Smooth muscle cell (in vitro differentiated cells): ENCODE results near the gene C6orf89. TPM values are rescaled to one million over a fixed set of nuclear protein-coding genes. Genes with fewer than 3 reads are reported as not detected.

ENCODE experiments used
- DNase-seq: peaks from one replicate; lab custom pipeline; 2025; ENCODE audit not compliant: unreplicated experiment; lab: John Stamatoyannopoulos, UW
- H2AFZ ChIP-seq: fragments of 200-600 bp; sonication (generic); 2 replicates; pipeline ENCODE4 v1.6.0; 2016; ENCODE audit warnings: antibody characterized with exemption, low read depth, mild to moderate bottlenecking
- H3F3A ChIP-seq: fragments of 200-600 bp; sonication (generic); 2 replicates; pipeline ENCODE4 v1.6.0; 2017; ENCODE audit warnings: antibody characterized with exemption, low read depth
- H3K27ac ChIP-seq: fragments of 200-600 bp; sonication (generic); 2 replicates; pipeline ENCODE4 v1.5.1; 2016; ENCODE audit warnings: low read depth, mild to moderate bottlenecking
- H3K27me3 ChIP-seq: fragments of 200-600 bp; sonication (generic); 2 replicates; pipeline ENCODE4 v1.6.1; 2016; ENCODE audit warnings: low read depth, mild to moderate bottlenecking
- H3K36me3 ChIP-seq: fragments of 200-600 bp; sonication (generic); 2 replicates; pipeline ENCODE4 v1.5.1; 2016; ENCODE audit warnings: low read depth
- H3K4me1 ChIP-seq: fragments of 200-600 bp; sonication (generic); 2 replicates; pipeline ENCODE4 v1.5.1; 2016; ENCODE audit warnings: low read depth
- H3K4me2 ChIP-seq: fragments of 200-600 bp; sonication (generic); 2 replicates; pipeline ENCODE4 v1.6.0; 2016; ENCODE audit warnings: mild to moderate bottlenecking
- H3K4me3 ChIP-seq: fragments of 200-600 bp; sonication (generic); 2 replicates; pipeline ENCODE4 v1.5.1; 2016; ENCODE audit warnings: mild to moderate bottlenecking
- H3K79me2 ChIP-seq: fragments of 200-600 bp; sonication (generic); 2 replicates; pipeline ENCODE4 v1.6.0; 2016; ENCODE audit warnings: low read depth, mild to moderate bottlenecking
- H3K9ac ChIP-seq: fragments of 200-600 bp; sonication (generic); 2 replicates; pipeline ENCODE4 v1.6.0; 2016; ENCODE audit warnings: low read depth
- H3K9me3 ChIP-seq: fragments of 200-600 bp; sonication (generic); replicated peaks from 2 replicates; pipeline ENCODE4 v1.5.1; 2016; ENCODE audit warnings: low read depth
- H4K20me1 ChIP-seq: fragments of 200-600 bp; sonication (generic); 2 replicates; pipeline ENCODE4 v1.6.0; 2016; ENCODE audit warnings: low read depth
- CTCF ChIP-seq: fragments of 200-600 bp; sonication (generic); IDR thresholded peaks from 2 replicates; pipeline ENCODE4 v1.5.1; 2017; ENCODE audit warnings: borderline replicate concordance, mild to moderate bottlenecking, antibody characterized with exemption; ENCODE audit not compliant: insufficient read depth, poor library complexity, severe bottlenecking
- WGBS: methylation state at CpG from one replicate; pipeline ENCODE4 v1.1.7; 2016; ENCODE audit warnings: low lambda C conversion rate; 5-methylcytosine and 5-hydroxymethylcytosine counted together
- polyA plus RNA-seq: library from polyadenylated mRNA; unstranded; fragments of >200 nt; fragmentation: Nextera tagmentation; extraction: Ambion mirVana; gene quantifications from 2 replicates; pipeline ENCODE4 v1.2.1, GENCODE V29; 2016
- total RNA-seq: library from RNA; depleted of rRNA; stranded (reverse); fragments of >200 nt; gene quantifications from 2 replicates; pipeline ENCODE4 v1.2.3, GENCODE V29; 2014

The C6orf89 gene
- total and polyA plus RNA-seq, 2 experiments from 2014 or later: 44.6 to 45.7 TPM

GRCh38 chr6:36862848-36863382, 22.8 kb upstream of the C6orf89 start:
- H2AFZ ChIP-seq: no peak overlapping the region

DNA sequence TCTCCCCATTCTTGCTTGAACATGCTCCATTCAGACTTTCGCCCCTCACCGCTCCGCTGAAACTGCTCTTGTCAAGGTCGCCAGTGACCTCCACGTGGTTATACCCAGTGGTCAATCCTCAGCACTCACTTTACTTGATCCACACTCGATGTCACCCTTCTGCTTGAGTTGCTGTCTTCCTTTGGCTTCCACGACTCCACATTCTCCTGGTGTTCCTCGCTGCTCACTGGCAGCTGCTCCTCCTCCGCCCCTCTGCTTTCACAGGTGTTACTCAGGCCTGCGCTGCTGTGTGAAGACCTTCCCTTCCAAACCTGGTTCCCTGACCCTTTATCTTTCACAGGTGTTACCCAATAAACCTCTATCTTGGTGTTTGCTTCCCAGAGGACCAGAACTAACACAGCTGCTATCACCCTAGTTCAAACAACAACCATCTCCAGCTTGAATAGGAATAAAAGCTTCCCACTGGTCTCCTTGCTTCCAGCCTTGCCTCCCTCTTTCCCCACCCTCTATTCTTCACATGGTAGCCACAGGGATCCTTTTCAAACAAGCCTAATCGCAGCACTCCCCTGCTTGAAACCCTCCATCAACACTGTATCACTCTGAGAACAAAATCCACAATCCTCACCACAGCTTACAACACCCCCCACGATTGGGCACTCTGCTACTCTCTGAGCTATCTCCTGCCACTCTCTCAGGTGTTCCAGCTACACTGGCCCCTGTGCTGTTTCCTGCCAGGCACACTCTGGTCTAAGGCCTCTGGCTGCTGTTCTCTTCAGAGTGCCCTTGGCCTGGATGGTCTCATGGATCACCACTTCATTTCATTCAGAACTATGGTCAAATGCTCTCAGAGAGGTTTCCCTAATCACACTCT, 21.8 kb upstream of the C6orf89 start:
- peaks cover 9% of the 10 kb centered on the region for H4K20me1 ChIP-seq
- no peak for TF ChIP-seq CTCF
- H3K4me2 ChIP-seq: no peak overlapping the region
- H3K36me3 ChIP-seq: no peaks in the 10 kb centered on the region
- no peak overlapping the region for H3K27ac ChIP-seq
- no peak overlapping the region for H3K9ac ChIP-seq
- no peaks in the 10 kb centered on the region for H3K27me3 ChIP-seq
- H3F3A ChIP-seq: no peaks in the 10 kb centered on the region
- no peaks in the 10 kb centered on the region for H3K9me3 ChIP-seq
- no peak overlapping the region for H2AFZ ChIP-seq
- 98% methylated on average over 12 of the region's 12 CpGs for WGBS
- H3K4me1 ChIP-seq: peaks cover 11% of the 10 kb centered on the region
- H3K4me3 ChIP-seq: no peak overlapping the region
- peaks cover 43% of the 10 kb centered on the region for H3K79me2 ChIP-seq
- no peak for DNase-seq

More at GRCh38 chr6:36862848-36863382, 22.8 kb upstream of the C6orf89 start:
- Histone ChIP-seq H3F3A (no peaks in the 10 kb centered on the region), H3K36me3 (no peaks in the 10 kb centered on the region), H3K4me3 (no peak overlapping the region), H3K9ac (no peak overlapping the region), H3K4me2 (no peak overlapping the region), H3K9me3 (no peaks in the 10 kb centered on the region), H4K20me1 (peaks cover 9% of the 10 kb centered on the region), H3K4me1 (peaks cover 11% of the 10 kb centered on the region), H3K27me3 (no peaks in the 10 kb centered on the region), H3K27ac (peak overlapping the region; percentile 47), H3K79me2 (peaks cover 37% of the 10 kb centered on the region)
- 96% methylated on average over 4 of the region's 4 CpGs for WGBS
- no peak for TF ChIP-seq CTCF
- no peak for DNase-seq

- WGBS: 98% methylated on average over 2 of the region's 2 CpGs
- H3K9ac ChIP-seq: no peak overlapping the region
These were observed 19.9 kb upstream of the C6orf89 start for GRCh38 chr6:36865835-36866234.

More at GRCh38 chr6:36865835-36866234, 19.9 kb upstream of the C6orf89 start:
- no peaks in the 10 kb centered on the region for H3F3A ChIP-seq
- no peak overlapping the region for H3K4me2 ChIP-seq
- no peak for DNase-seq
- TF ChIP-seq CTCF: no peak
- no peaks in the 10 kb centered on the region for H3K36me3 ChIP-seq
- H4K20me1 ChIP-seq: peaks cover 9% of the 10 kb centered on the region
- peaks cover 11% of the 10 kb centered on the region for H3K4me1 ChIP-seq
- peaks cover 44% of the 10 kb centered on the region for H3K79me2 ChIP-seq
- no peak overlapping the region for H3K27ac ChIP-seq
- no peaks in the 10 kb centered on the region for H3K27me3 ChIP-seq
- no peaks in the 10 kb centered on the region for H3K9me3 ChIP-seq
- H2AFZ ChIP-seq: no peak overlapping the region
- H3K4me3 ChIP-seq: no peak overlapping the region
